Measurements from ENCODE around the gene ZFP36. TPM values are rescaled to one million over a fixed set of nuclear protein-coding genes. Genes with fewer than 3 reads are reported as not detected.

The ZFP36 gene
- total RNA-seq, 1 donor from 2014 or later: 4.0 TPM

- no peak for DNase-seq (ENCODE audit: low read depth, low spot score)
- H3K9me3 Mint-ChIP-seq: no peaks in the 10 kb centered on the region
- TF ChIP-seq CTCF (conservative IDR thresholded peaks at IDR 0.05): no peak
- no peaks in the 10 kb centered on the region for H3K36me3 Mint-ChIP-seq (ENCODE audit: low read depth)
- H3K27ac Mint-ChIP-seq (ENCODE audit: unreplicated experiment): peak overlapping the region; percentile 99
- peak overlapping the region; percentile 91 for H3K4me3 Mint-ChIP-seq
- peaks cover 4% of the 10 kb centered on the region for H3K27me3 Mint-ChIP-seq (ENCODE audit: low read depth)
- peaks cover 37% of the 10 kb centered on the region for H3K4me1 Mint-ChIP-seq
These were observed 4.9 kb upstream of the ZFP36 start for GRCh38 chr19:39401549-39402345.

GRCh38 chr19:39402346-39403300 lies 4.0 kb upstream of the ZFP36 start:
- DNase-seq (ENCODE audit: low read depth, low spot score): peak; percentile 67
- Mint-ChIP-seq H3K9me3 (no peaks in the 10 kb centered on the region), H3K27me3 (ENCODE audit: low read depth) (peaks cover 9% of the 10 kb centered on the region), H3K4me1 (peaks cover 37% of the 10 kb centered on the region), H3K4me3 (peak overlapping the region; percentile 91), H3K36me3 (ENCODE audit: low read depth) (no peaks in the 10 kb centered on the region), H3K27ac (ENCODE audit: unreplicated experiment) (peak overlapping the region; percentile 99)
- TF ChIP-seq CTCF (conservative IDR thresholded peaks at IDR 0.05): no peak

GRCh38 chr19:39403331-39404312 lies 3.0 kb upstream of the ZFP36 start:
- Mint-ChIP-seq H3K9me3 (no peaks in the 10 kb centered on the region), H3K36me3 (ENCODE audit: low read depth) (no peaks in the 10 kb centered on the region), H3K4me1 (peaks cover 33% of the 10 kb centered on the region), H3K27ac (ENCODE audit: unreplicated experiment) (peak overlapping the region; percentile 38), H3K27me3 (ENCODE audit: low read depth) (peaks cover 18% of the 10 kb centered on the region), H3K4me3 (peak overlapping the region; percentile 82)
- DNase-seq (ENCODE audit: low read depth, low spot score): peak; percentile 46
- no peak for TF ChIP-seq CTCF (conservative IDR thresholded peaks at IDR 0.05)

- DNase-seq (ENCODE audit: low read depth, low spot score): no peak
- Mint-ChIP-seq H3K4me3 (peak overlapping the region; percentile 89), H3K27me3 (ENCODE audit: low read depth) (peaks cover 21% of the 10 kb centered on the region), H3K4me1 (peaks cover 41% of the 10 kb centered on the region), H3K9me3 (no peaks in the 10 kb centered on the region), H3K27ac (ENCODE audit: unreplicated experiment) (no peak overlapping the region), H3K36me3 (ENCODE audit: low read depth) (no peaks in the 10 kb centered on the region)
- no peak for TF ChIP-seq CTCF (conservative IDR thresholded peaks at IDR 0.05)
These were observed 1.2 kb upstream of the ZFP36 start for GRCh38 chr19:39405261-39405957.

Measured in neural crest cell (in vitro differentiated cells).